ENCODE results near the gene GRB14. TPM values are rescaled to one million over a fixed set of nuclear protein-coding genes. Genes with fewer than 3 reads are reported as not detected.

The GRB14 gene
- total and polyA plus RNA-seq, 2 of the 13 experiments (the other 11 are each of a cell fraction or from before 2014, with no cell fraction given), result 4.6 to 5.8 TPM

DNA sequence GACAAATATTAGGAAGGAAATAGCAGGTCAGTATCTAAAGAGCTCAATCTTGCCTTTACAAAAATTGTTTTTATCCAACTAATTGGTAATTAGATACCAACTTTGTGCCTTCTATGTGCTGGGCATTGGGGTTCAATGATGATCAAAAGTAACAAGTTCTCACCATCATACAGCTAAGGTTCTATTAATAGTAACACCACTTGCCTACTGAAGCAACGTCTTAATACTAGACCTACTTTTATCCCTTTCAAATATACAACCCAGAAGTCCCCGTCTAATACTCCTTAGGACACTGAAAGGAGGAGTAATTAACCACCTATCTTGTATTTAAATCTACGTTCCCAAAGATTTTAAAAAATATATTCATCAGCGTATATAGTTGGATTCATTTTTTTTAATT is 59.3 kb downstream of the GRB14 start (continued):
- TF ChIP-seq, protein P1, sequence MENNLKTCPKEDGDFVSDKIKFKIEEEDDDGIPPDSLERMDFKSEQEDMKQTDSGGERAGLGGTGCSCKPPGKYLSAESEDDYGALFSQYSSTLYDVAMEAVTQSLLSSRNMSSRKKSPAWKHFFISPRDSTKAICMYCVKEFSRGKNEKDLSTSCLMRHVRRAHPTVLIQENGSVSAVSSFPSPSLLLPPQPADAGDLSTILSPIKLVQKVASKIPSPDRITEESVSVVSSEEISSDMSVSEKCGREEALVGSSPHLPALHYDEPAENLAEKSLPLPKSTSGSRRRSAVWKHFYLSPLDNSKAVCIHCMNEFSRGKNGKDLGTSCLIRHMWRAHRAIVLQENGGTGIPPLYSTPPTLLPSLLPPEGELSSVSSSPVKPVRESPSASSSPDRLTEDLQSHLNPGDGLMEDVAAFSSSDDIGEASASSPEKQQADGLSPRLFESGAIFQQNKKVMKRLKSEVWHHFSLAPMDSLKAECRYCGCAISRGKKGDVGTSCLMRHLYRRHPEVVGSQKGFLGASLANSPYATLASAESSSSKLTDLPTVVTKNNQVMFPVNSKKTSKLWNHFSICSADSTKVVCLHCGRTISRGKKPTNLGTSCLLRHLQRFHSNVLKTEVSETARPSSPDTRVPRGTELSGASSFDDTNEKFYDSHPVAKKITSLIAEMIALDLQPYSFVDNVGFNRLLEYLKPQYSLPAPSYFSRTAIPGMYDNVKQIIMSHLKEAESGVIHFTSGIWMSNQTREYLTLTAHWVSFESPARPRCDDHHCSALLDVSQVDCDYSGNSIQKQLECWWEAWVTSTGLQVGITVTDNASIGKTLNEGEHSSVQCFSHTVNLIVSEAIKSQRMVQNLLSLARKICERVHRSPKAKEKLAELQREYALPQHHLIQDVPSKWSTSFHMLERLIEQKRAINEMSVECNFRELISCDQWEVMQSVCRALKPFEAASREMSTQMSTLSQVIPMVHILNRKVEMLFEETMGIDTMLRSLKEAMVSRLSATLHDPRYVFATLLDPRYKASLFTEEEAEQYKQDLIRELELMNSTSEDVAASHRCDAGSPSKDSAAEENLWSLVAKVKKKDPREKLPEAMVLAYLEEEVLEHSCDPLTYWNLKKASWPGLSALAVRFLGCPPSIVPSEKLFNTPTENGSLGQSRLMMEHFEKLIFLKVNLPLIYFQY (CRISPR knock-in tag; IDR thresholded peaks at IDR 0.05; ENCODE audit: borderline replicate concordance), result no peak
- TF ChIP-seq, protein P2, sequence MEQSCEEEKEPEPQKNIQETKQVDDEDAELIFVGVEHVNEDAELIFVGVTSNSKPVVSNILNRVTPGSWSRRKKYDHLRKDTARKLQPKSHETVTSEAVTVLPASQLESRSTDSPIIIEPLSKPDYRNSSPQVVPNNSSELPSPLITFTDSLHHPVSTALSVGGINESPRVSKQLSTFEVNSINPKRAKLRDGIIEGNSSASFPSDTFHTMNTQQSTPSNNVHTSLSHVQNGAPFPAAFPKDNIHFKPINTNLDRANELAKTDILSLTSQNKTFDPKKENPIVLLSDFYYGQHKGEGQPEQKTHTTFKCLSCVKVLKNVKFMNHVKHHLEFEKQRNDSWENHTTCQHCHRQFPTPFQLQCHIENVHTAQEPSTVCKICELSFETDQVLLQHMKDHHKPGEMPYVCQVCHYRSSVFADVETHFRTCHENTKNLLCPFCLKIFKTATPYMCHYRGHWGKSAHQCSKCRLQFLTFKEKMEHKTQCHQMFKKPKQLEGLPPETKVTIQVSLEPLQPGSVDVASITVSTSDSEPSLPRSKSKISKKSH (CRISPR knock-in tag; IDR thresholded peaks at IDR 0.05; ENCODE audit: borderline replicate concordance), result no peak
- TF ChIP-seq ETV6 (CRISPR knock-in tag; conservative IDR thresholded peaks at IDR 0.05) (no peak), SMAD3 (CRISPR knock-in tag; IDR thresholded peaks at IDR 0.05) (no peak)

DNA sequence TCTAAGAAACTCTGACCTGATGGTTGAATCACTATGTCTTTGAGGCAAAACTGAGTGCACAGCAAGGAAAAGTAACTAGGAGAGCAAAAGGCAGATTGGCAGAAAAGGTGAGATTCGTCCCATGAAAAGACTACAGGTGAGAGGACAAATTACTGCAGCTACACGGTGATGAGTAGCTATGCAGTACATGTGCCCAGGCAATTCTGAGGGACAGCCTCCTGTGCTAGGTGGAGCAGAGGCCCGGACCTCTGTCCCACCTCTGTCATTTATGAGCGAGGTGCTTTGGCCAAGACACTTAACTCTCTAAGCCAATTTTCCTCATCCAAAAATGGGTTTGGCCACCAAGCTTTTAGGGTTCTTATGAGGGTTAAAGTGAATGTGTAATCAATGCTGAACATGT is 59.9 kb downstream of the GRB14 start:
- POLR2A ChIA-PET, result no interaction called here
- DNase-seq (ENCODE audit: low spot score) (no peak), ATAC-seq (0 out of 3 replicates have a peak, but pooled peaks have one; percentile 31)

More for the DNA sequence above, 59.9 kb downstream of the GRB14 start:
- no peak overlapping the region for H3K27ac ChIP-seq (ENCODE audit: extremely low read length, insufficient read depth, low read length)
- no peak for FAIRE-seq
- H3K4me1 ChIP-seq (ENCODE audit: insufficient read depth, low read length), result no peaks in the 10 kb centered on the region
- no peaks in the 10 kb centered on the region for H3K9me3 ChIP-seq (ENCODE audit: low read length)
- H3K4me3 ChIP-seq (replicated peaks in 1 of 3; ENCODE audit: insufficient read depth in 1 of 3, low read depth in 2 of 3, low read length in 3 of 3), result no peak overlapping the region
- no peak for TF ChIP-seq DPF2 (CRISPR knock-in tag; IDR thresholded peaks at IDR 0.05; ENCODE audit: borderline replicate concordance, low read depth)
- TF ChIP-seq, protein P3, sequence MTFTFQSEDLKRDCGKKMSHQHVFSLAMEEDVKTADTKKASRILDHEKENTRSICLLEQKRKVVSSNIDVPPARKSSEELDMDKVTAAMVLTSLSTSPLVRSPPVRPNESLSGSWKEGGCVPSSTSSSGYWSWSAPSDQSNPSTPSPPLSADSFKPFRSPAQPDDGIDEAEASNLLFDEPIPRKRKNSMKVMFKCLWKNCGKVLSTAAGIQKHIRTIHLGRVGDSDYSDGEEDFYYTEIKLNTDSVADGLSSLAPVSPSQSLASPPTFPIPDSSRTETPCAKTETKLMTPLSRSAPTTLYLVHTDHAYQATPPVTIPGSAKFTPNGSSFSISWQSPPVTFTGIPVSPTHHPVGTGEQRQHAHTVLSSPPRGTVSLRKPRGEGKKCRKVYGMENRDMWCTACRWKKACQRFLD (CRISPR knock-in tag; IDR thresholded peaks at IDR 0.05; ENCODE audit: borderline replicate concordance), result no peak
- TF ChIP-seq ATF7 (IDR thresholded peaks at IDR 0.05), result no peak
- no peak for TF ChIP-seq ATF7 (CRISPR knock-in tag; IDR thresholded peaks at IDR 0.05)
- H2AFZ ChIP-seq (ENCODE audit: low read length), result no peak overlapping the region
- H3K9ac ChIP-seq (ENCODE audit: insufficient read depth, low read depth, low read length), result no peak overlapping the region
- in situ Hi-C loops (cut with HindIII; ENCODE audit: extremely low pct_ligation_motif_present, low pct_unique_long_range_greater_than_20kb) (no loop called here), intact Hi-C loops (cut with micrococcal nuclease; ENCODE audit: unreplicated experiment) (loop anchor here (2.0 to 10.0 kb wide), 2 partner anchors 15 to 353 kb away; no protein-coding TSS in a partner anchor)
- no peaks in the 10 kb centered on the region for H3K27me3 ChIP-seq (ENCODE audit: control insufficient read depth in 1 of 2, insufficient read depth in 2 of 2, low read length in 2 of 2)
- H3K36me3 ChIP-seq (replicated peaks in 1 of 2; ENCODE audit: control insufficient read depth in 1 of 2, insufficient read depth in 2 of 2, low read length in 2 of 2), result no peaks in the 10 kb centered on the region
- no TSS peak for BruUV-seq (replicated peaks)
- no peaks in the 10 kb centered on the region for H3K79me2 ChIP-seq (ENCODE audit: insufficient read depth, low read length)
- no peaks in the 10 kb centered on the region for H4K20me1 ChIP-seq (ENCODE audit: insufficient read depth, low read length)
- CTCF ChIA-PET (ENCODE audit: low intra/inter-chr PET ratio, low total read pairs), result interaction anchor here (2.9 to 7.1 kb wide), 2 partner anchors 38 to 156 kb away, joined by 29 to 166 read pairs; no protein-coding TSS in a partner anchor
- 75% methylated on average over 4 of the region's 4 CpGs for WGBS (ENCODE audit: low lambda C conversion rate)
- no peak overlapping the region for H3K4me2 ChIP-seq (ENCODE audit: low read depth, low read length)
